Small intestine (tissue), 7 donors: ENCODE results near the gene CCT3. TPM values are rescaled to one million over a fixed set of nuclear protein-coding genes. Genes with fewer than 3 reads are reported as not detected.

ENCODE experiments used
- DNase-seq, 2 donors: peaks; one replicate each; pipeline versions ENCODE4 v3.0.0 to v3.0.0-alpha.2; 2013
- FAIRE-seq: peaks from 2 replicates; lab custom pipeline; 2012; peaks lifted over from hg19 to GRCh38; lab: Jason Lieb, UNC
- H3K27ac ChIP-seq, 3 donors: one replicate each; pipeline ENCODE4 v1.5.1; 2013; ENCODE audit warnings: low read length in 2 of 3, mild to moderate bottlenecking in 2 of 3, control low read depth in 1 of 3, inconsistent platforms in 1 of 3, low read depth in 1 of 3, moderate library complexity in 1 of 3
- H3K27me3 ChIP-seq, 3 donors: one replicate each; pipeline ENCODE4 v1.6.1; 2013; ENCODE audit warnings: low read length in 3 of 3, inconsistent platforms in 1 of 3; ENCODE audit not compliant: control insufficient read depth in 3 of 3, insufficient read depth in 3 of 3
- H3K36me3 ChIP-seq, 3 donors: one replicate each; pipeline ENCODE4 v1.6.1; 2013; ENCODE audit warnings: low read length in 3 of 3, inconsistent platforms in 1 of 3, low read depth in 1 of 3, mild to moderate bottlenecking in 1 of 3, moderate library complexity in 1 of 3; ENCODE audit not compliant: control insufficient read depth in 3 of 3, insufficient read depth in 2 of 3
- H3K4me1 ChIP-seq, 3 donors: one replicate each; pipeline ENCODE4 v1.6.1; 2013; ENCODE audit warnings: low read length in 2 of 3, inconsistent platforms in 1 of 3, low read depth in 1 of 3, mild to moderate bottlenecking in 1 of 3, moderate library complexity in 1 of 3; ENCODE audit not compliant: control insufficient read depth in 3 of 3, insufficient read depth in 2 of 3
- H3K4me3 ChIP-seq, 3 donors: one replicate each; pipeline ENCODE4 v1.5.1; 2013; ENCODE audit warnings: low read length in 3 of 3, control low read depth in 1 of 3, inconsistent platforms in 1 of 3, low read depth in 1 of 3, mild to moderate bottlenecking in 1 of 3, moderate library complexity in 1 of 3
- H3K9me3 ChIP-seq, 2 donors: one replicate each; pipeline ENCODE4 v1.6.1; 2013; ENCODE audit warnings: low read depth in 1 of 2, low read length in 1 of 2; ENCODE audit not compliant: control insufficient read depth in 2 of 2, insufficient read depth in 1 of 2
- WGBS, 3 donors: extraction: QIAGEN DNeasy Blood & Tissue Kit; methylation state at CpG; one replicate each; pipeline ENCODE4 v1.1.7; 2013; 5-methylcytosine and 5-hydroxymethylcytosine counted together
- polyA plus RNA-seq, 4 donors: library from polyadenylated mRNA; stranded (reverse) in 3 of 4; unstranded in 1 of 4; fragments of 200-250 nt in 3 of 4; fragments of 120-200 nt in 1 of 4; gene quantifications; one replicate each; pipeline versions ENCODE4 v1.2.1 to v1.2.3, GENCODE V29; 2013
- donor health status: healthy with polysubstance abuse.
- donor health status: control.
- donor health status: control.
- donor health status: Bipolar disorder and iron deficiency.
- donor health status: healthy.

The CCT3 gene
- polyA plus RNA-seq, 4 donors, result 113 to 187 (median 155) TPM

- Histone ChIP-seq H3K36me3 (peaks cover 0 to 24% (median 0%) of the 10 kb centered on the region in 3 donors), H3K27ac (no peak overlapping the region), H3K27me3 (no peaks in the 10 kb centered on the region), H3K9me3 (no peaks in the 10 kb centered on the region), H3K4me3 (no peak overlapping the region), H3K4me1 (peaks cover 2 to 30% (median 3%) of the 10 kb centered on the region in 3 donors)
- FAIRE-seq (no peak), DNase-seq (no peak)
- 92 to 94% (median 93%) methylated on average over 8 of the region's 8 CpGs for WGBS, 3 donors
Measured at GRCh38 chr1:156286061-156286460, 52.0 kb downstream of the CCT3 start.

GRCh38 chr1:156285437-156285836 lies 52.7 kb downstream of the CCT3 start:
- WGBS, 3 donors, result 93 to 96% (median 95%) methylated on average over 20 to 21 of the region's 21 CpGs
- peaks cover 4 to 31% (median 5%) of the 10 kb centered on the region in 3 donors for H3K4me1 ChIP-seq
- no peaks in the 10 kb centered on the region for H3K27me3 ChIP-seq
- H3K27ac ChIP-seq, result no peak overlapping the region
- FAIRE-seq, result no peak
- no peaks in the 10 kb centered on the region for H3K9me3 ChIP-seq
- no peak for DNase-seq
- H3K36me3 ChIP-seq, result peaks cover 0 to 24% (median 0%) of the 10 kb centered on the region in 3 donors
- H3K4me3 ChIP-seq, result no peak overlapping the region

- no peak overlapping the region for H3K4me3 ChIP-seq
- 69 to 90% (median 84%) methylated on average over 4 of the region's 4 CpGs for WGBS, 3 donors
- peaks cover 4 to 31% (median 5%) of the 10 kb centered on the region in 3 donors for H3K4me1 ChIP-seq
- DNase-seq (no peak), FAIRE-seq (no peak)
- no peaks in the 10 kb centered on the region for H3K9me3 ChIP-seq
- H3K27ac ChIP-seq, result no peak overlapping the region
- peaks cover 0 to 28% (median 3%) of the 10 kb centered on the region in 3 donors for H3K36me3 ChIP-seq
- H3K27me3 ChIP-seq, result no peaks in the 10 kb centered on the region
Measured at GRCh38 chr1:156284757-156285156, 53.3 kb downstream of the CCT3 start.

- Histone ChIP-seq H3K4me1 (peaks cover 4 to 31% (median 5%) of the 10 kb centered on the region in 3 donors), H3K27me3 (no peaks in the 10 kb centered on the region), H3K9me3 (no peaks in the 10 kb centered on the region), H3K27ac (peak within 1 kb of the TSS; percentile 67 to 80 (median 69)), H3K4me3 (peak within 1 kb of the TSS; percentile 32 to 89 (median 78)), H3K36me3 (peaks cover 0 to 31% (median 3%) of the 10 kb centered on the region in 3 donors)
- 59 to 76% (median 66%) methylated on average over 7 of the region's 7 CpGs for WGBS, 3 donors
- FAIRE-seq (no peak), DNase-seq (peak in 1 of 2 donors; percentile 48)
Measured at GRCh38 chr1:156284112-156284511, 54.0 kb downstream of the CCT3 start, which contains the start of gene TMEM79. TMEM79 (plus strand) TSS chr1:156284325; CDS start chr1:156285227, 902 bp downstream.

GRCh38 chr1:156283521-156283920 lies 54.6 kb downstream of the CCT3 start:
- no peak for FAIRE-seq
- DNase-seq, result no peak
- 60 to 77% (median 65%) methylated on average over 1 of the region's 1 CpG for WGBS, 3 donors
- Histone ChIP-seq H3K27me3 (no peaks in the 10 kb centered on the region), H3K36me3 (peaks cover 0 to 31% (median 5%) of the 10 kb centered on the region in 3 donors), H3K4me1 (peaks cover 4 to 31% (median 5%) of the 10 kb centered on the region in 3 donors), H3K4me3 (peak overlapping the region; percentile 32 to 89 (median 78)), H3K27ac (peak overlapping the region in 1 of 3 donors; percentile 80), H3K9me3 (no peaks in the 10 kb centered on the region)

- Histone ChIP-seq H3K36me3 (peaks cover 0 to 36% (median 13%) of the 10 kb centered on the region in 3 donors), H3K27me3 (no peaks in the 10 kb centered on the region), H3K9me3 (no peaks in the 10 kb centered on the region), H3K4me1 (peaks cover 4 to 31% (median 5%) of the 10 kb centered on the region in 3 donors), H3K27ac (peak within 1 kb of the TSS; percentile 88 to 95 (median 91)), H3K4me3 (peak within 1 kb of the TSS; percentile 58 to 89 (median 78))
- 0 to 1% (median 1%) methylated on average over 46 to 50 of the region's 50 CpGs for WGBS, 3 donors
- DNase-seq, result peak; percentile 99
- no peak for FAIRE-seq
Measured at GRCh38 chr1:156282479-156283222, 55.4 kb downstream of the CCT3 start, which contains the start of gene SMG5. SMG5 (minus strand) TSS chr1:156282825; CDS start chr1:156282680, 145 bp downstream.

- Histone ChIP-seq H3K4me3 (peak overlapping the region; percentile 58 to 89 (median 78)), H3K9me3 (no peaks in the 10 kb centered on the region), H3K27me3 (no peaks in the 10 kb centered on the region), H3K36me3 (peaks cover 0 to 41% (median 17%) of the 10 kb centered on the region in 3 donors), H3K4me1 (peaks cover 4 to 31% (median 5%) of the 10 kb centered on the region in 3 donors), H3K27ac (peak overlapping the region; percentile 88 to 95 (median 91))
- FAIRE-seq (no peak), DNase-seq (peak; percentile 86 to 88)
- WGBS, 3 donors, result 5 to 7% (median 6%) methylated on average over 21 to 22 of the region's 22 CpGs
Measured at GRCh38 chr1:156281693-156282478, 56.2 kb downstream of the CCT3 start.

GRCh38 chr1:156281281-156281680 lies 56.8 kb downstream of the CCT3 start:
- no peaks in the 10 kb centered on the region for H3K9me3 ChIP-seq
- H3K27me3 ChIP-seq, result no peaks in the 10 kb centered on the region
- FAIRE-seq, result no peak
- H3K4me3 ChIP-seq, result peak overlapping the region in 2 of 3 donors; percentile 78 to 89
- H3K4me1 ChIP-seq, result peaks cover 4 to 31% (median 5%) of the 10 kb centered on the region in 3 donors
- peak overlapping the region in 1 of 3 donors; percentile 88 for H3K27ac ChIP-seq
- WGBS, 3 donors, result 12 to 19% (median 17%) methylated on average over 8 of the region's 8 CpGs
- no peak for DNase-seq
- H3K36me3 ChIP-seq, result peaks cover 2 to 42% (median 19%) of the 10 kb centered on the region in 3 donors
